Right forelimb (tissue), 1 donor: Measurements from ENCODE around the gene CAPN15.
A peak's percentile ranks its signal among the peaks of the same experiment; 100 is the strongest.

Source experiments
- DNase-seq: peaks from one replicate; pipeline ENCODE4 v3.0.0-alpha.2; 2018

Gene CAPN15

DNA sequence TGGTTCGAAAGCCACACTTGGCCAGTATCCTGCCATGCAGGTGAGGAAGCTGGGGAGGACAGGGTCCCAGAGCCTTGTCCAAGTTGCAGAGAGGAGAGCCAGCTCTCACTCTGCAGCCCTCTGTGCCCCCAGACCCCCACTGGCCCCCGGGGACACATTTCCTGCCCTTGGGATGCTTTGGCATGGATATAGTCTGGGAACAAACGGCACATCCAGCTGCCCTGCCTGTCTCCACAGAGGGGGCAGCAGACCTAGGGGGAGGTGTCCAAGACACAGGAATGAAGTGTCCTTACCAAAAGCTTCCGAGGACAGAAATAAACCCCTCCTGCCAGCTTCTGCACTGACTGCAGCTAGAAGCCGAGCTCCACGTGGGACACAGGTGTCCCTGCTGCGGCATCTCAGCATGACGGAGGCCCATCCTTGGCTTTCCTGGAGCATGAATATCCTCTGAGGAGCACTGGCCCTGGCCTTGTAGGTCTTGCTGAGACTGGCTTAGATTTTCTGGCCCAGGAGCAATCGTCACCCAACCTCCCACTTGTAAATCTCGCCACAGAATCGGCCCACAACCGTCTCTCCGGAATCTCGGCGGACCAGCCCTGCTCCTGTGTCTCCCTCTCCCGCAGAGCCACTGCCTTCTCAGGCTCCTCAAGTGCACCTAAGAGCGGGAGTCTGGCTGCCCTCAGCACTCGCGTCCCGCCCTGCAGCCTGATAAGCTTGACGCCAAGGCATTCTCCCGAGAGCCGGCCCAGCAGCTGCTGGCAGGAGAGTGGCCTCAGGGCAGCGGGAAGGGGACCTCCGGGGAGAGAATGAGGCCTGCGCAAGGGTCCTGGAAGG, 1.1 kb upstream of the CAPN15 start:
- peak; percentile 58 for DNase-seq

GRCh38 chr16:528111-529011, 849 bp downstream of the CAPN15 start:
- peak; percentile 61 for DNase-seq

- DNase-seq: no peak
Observed at GRCh38 chr16:529012-529575, 1.6 kb downstream of the CAPN15 start.

- DNase-seq: no peak
Observed at GRCh38 chr16:530111-530817, 2.8 kb downstream of the CAPN15 start.

GRCh38 chr16:531494-532125, 4.1 kb downstream of the CAPN15 start:
- DNase-seq: no peak

DNA sequence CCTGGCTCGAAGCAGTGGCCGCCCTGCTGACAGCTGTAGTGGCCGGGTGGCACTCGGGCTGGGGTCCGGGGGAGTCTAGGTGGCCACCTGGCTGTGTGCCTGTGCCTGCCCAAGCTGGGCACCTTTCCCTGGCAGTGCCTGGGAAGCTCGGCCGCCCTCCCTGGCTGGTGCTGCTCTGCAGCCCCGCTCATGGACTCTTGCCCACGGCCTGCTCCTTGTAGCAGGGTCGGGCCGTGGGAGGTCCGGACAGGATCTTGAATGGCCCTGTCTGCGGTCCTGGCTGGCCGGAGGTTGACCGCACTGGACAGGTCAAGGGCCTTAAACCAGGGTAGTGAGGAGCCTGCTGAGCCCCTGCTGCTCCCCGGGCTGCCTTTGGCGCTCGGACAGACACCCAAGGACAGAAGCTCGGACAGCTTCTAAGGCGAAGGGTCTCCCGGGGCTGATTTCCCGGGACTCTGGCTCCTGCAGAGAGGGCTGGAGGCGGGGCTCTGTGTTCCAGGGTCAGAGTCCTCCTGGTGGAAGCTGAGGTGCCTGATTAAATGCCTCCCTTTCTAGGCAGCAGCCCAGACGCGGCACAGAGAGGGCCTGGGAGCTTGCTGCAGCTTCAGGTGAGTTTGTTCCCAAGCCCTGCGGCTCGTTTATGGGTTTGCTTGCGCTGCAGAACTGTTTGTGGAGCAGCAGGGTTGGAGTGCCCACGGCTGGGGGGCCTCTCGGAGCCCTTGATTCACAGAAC, 6.0 kb downstream of the CAPN15 start:
- no peak for DNase-seq

DNA sequence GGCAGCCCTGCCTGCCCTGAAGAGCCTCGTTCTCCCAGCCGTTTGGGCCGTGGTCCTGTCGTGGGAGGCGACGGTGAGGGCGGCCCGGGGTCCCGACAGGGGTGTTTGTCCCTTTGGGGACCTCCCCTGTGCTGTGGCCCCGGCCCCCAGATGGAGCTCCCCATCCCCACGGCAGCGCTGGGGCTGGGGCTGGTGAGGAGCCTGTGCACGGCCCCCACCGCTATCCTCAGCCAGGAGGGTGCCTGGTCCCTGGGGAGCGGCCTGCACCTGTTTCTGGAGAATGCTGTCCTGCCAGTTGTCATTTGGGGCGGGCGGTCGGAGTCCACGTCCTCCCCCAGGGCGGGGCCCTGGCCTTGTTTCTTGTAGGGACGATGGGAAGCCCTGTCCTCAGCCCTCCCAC, 6.6 kb downstream of the CAPN15 start:
- no peak for DNase-seq

GRCh38 chr16:534856-535445, 7.4 kb downstream of the CAPN15 start:
- DNase-seq: no peak

DNA sequence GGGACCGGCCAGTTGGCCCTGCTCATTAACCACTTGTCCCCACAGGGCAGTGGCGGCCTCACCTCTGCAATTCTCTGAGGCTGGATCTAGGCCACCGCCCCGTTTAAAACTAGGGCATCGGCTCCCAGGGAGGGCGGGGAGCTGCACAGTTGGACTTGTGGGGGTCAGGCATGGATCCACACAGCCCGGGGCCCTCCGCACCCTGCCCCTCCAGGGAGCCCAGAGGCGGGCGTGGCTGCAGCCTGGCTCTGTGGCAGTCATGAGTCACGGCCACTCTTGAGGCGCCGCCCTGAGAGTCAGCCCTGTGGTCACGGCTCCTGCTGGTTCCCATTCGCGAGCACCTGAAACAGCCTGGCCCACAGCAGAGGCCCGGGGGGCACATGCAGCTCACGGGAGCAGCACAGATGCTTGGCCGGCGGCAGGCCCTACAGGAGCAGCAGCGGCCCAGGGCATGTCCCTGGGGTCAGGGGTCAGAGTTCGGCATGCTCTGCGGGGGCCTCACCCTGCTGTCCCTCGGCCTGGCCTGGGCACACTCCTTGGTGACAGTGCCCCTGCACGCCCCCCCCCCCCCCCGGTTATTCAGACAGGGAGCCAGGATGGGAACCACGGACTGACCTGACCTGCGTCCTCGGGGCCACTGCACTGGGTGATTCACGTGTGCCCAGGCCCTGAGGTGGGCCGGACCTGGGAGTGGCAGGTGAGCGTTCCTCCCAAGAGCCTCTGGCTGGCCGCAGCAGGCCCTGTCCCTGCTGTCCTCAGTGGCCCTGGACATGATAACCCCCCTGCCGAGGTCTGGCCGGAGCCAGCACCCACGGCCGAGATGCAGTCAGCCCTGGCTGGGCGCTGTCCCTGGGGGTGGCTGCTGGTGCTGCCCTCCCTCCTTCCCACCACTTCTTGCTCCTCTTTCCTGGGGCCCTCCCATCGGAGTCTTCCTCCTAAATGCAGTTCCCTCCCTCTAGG, 8.2 kb downstream of the CAPN15 start:
- no peak for DNase-seq

GRCh38 chr16:536746-537145, 9.2 kb downstream of the CAPN15 start:
- no peak for DNase-seq

- no peak for DNase-seq
Observed at GRCh38 chr16:537415-538335, 10.2 kb downstream of the CAPN15 start.

DNA sequence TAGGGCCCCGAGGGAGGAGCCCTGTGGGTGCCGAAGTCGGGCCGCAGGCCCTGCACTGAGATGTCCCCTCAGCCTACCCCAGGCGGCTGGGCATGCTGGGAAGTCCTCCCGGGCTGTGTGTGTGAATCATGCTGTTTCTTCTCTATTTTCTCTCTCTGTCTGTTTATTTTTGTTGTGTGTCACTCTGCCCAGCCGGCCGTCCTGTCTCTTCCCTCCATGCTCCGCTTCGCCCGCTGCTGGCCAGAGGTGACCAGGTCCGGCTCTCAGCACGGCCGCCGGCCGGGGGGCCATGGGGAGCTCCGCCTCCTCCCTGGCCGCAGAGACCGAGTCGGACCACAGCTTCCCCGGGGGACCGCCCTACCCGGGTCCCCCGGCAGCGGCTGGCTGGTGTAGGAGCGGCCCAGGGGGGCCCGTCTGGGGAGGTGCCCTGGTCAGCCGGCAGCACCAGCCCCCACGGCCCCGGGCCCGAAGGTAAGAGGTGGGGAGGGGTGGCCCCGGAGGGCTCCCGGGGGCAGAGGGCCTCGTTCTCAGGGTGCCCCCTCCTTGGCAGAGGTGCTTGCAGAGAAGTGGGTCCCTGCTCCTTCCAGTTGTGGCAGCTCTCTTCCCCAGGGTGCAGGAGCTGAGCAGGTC, 12.5 kb downstream of the CAPN15 start:
- no peak for DNase-seq

DNA sequence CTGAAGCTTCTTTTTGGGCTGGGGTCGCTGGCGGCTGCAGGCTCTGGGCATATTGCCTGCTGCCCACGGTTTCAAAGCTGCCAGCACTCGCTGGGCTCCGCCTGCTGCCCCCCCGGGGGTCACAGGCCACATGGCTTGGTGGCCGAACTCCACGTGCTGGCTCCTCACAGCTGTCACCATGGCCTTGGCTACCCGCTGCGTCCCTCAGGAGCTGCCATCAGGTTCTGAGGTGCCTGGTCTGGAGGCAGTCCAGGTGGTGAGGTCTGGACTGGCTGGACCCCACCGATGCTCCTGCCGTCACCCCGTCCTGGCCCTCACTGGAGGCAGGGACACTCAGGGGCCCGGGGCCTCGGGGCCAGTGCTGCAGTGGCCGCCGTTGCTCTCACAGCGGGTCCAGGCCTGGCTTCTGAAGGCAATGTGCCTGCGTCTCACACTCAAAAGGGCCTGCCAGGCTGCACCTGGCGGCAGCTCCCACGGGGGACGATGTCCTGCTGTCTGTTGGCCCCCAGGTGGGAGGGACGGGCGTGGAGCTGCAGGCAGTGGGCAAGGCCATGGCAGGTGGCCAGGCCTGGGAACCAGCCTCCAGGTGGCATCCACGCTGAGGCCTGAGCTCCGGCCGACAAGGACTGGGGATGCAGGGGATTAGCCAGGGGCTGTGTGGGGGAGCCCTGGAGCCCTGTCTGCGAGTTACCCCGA, 13.3 kb downstream of the CAPN15 start:
- no peak for DNase-seq

DNA sequence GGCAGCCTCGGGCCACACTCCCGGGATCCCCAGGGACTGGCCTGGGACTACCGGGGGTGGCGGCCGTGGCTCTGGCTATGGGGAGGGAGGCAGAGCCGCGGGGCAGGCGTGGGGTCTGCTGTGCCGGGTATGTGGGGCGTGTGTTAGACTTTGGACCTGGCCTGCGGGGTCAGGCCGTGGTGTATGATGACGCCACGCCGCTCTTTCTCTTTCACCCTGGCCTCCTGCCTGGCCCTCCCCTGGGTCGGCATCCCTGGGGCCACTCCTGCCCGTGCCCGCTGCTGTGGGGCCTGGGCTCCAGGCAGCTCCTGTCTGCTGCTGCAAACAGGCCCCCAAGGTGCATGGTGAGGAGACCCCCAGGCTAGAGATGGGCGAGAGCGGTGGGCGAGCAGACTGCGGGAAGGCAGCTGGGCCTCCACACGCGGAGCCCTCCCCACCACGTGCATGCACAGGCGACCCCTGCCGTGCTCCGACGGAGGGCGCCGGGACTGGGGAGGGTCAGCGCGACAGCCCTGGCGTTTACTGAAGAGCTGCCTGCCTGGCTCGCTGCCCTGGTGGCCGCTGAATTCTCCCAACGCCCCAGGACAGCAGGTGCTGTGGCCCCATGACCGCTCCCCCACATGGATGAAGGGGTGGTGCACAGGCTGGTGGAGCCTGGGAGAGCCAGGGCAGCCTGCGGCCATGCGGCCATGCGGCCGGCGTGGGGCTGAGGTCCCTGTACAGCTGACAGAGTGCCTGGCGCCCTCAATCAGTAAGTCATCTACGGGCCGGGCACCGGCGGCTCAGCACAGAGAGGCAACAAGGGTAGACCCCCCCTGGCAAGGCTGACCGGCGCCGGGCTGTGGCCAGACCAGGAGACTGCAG, 16.0 kb downstream of the CAPN15 start:
- no peak for DNase-seq

DNA sequence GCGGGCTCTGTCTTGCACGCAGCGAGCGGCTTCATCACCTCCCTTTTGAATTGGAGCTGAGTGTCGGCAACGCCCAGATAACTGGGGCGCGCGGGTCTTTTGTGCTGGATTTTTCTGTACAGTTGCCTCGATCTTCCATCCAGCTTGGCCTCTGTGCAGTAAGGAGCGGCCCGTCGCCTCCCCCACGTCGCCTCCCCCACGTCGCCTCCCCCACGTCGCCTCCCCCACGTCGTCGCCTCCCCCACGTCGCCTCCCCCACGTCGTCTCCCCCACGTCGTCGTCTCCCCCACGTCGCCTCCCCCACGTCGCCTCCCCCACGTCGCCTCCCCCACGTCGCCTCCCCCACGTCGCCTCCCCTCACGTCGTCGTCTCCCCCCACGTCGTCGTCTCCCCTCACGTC, 17.0 kb downstream of the CAPN15 start:
- DNase-seq: no peak

DNA sequence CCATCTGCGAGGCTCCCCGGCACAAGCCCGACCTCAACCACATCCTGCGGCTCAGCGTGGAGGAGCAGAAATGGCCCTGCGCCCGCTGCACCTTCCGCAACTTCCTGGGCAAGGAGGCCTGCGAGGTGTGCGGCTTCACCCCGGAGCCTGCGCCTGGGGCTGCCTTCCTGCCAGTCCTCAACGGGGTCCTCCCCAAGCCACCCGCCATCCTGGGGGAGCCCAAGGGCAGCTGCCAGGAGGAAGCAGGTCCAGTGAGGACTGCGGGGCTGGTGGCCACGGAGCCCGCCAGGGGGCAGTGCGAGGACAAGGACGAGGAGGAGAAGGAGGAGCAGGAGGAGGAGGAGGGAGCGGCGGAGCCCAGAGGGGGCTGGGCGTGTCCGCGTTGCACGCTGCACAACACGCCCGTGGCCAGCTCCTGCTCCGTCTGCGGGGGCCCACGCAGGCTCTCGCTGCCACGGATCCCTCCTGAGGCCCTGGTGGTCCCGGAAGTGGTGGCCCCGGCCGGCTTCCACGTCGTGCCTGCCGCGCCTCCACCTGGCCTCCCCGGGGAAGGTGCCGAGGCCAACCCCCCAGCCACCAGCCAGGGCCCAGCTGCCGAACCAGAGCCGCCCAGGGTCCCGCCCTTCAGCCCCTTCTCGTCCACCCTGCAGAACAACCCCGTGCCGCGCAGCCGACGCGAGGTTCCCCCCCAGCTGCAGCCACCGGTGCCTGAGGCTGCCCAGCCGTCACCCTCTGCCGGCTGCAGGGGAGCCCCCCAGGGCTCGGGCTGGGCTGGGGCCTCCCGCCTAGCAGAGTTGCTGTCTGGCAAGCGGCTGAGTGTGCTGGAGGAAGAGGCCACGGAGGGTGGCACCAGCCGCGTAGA, 19.6 kb downstream of the CAPN15 start:
- no peak for DNase-seq
